GM18873 (cell line): ENCODE data around the gene NELL1.

Source experiments
- ATAC-seq: cut with Tn5 transposase; IDR thresholded peaks from one replicate; pipeline ENCODE4 v1.9.1; 2021; ENCODE audit warnings: mild to moderate bottlenecking, moderate library complexity, moderate number of reproducible peaks; ENCODE audit not compliant: unreplicated experiment, low FRiP score

The NELL1 gene

DNA sequence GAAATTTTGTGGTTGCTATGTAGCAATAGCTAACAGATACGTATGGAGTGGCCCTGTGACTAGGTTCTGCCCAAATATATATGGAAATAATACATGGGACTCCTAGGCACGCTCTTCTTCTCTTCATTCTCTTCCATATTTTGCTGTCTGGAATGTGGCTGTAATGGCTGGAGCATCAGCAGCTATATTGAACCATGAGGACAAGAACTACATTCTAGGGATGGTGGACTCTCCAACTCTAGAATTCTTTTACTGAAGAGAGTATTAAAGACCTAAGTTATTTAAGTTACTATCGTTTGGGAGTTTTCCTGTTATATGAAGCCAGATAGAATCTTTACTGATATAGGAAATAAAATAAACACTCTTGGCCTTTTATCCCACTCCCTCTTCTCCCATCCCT lies 7.5 kb upstream of the NELL1 start:
- ATAC-seq: no peak

- ATAC-seq: no peak
These were observed 1.1 kb upstream of the NELL1 start for GRCh38 chr11:20668131-20668809.

DNA sequence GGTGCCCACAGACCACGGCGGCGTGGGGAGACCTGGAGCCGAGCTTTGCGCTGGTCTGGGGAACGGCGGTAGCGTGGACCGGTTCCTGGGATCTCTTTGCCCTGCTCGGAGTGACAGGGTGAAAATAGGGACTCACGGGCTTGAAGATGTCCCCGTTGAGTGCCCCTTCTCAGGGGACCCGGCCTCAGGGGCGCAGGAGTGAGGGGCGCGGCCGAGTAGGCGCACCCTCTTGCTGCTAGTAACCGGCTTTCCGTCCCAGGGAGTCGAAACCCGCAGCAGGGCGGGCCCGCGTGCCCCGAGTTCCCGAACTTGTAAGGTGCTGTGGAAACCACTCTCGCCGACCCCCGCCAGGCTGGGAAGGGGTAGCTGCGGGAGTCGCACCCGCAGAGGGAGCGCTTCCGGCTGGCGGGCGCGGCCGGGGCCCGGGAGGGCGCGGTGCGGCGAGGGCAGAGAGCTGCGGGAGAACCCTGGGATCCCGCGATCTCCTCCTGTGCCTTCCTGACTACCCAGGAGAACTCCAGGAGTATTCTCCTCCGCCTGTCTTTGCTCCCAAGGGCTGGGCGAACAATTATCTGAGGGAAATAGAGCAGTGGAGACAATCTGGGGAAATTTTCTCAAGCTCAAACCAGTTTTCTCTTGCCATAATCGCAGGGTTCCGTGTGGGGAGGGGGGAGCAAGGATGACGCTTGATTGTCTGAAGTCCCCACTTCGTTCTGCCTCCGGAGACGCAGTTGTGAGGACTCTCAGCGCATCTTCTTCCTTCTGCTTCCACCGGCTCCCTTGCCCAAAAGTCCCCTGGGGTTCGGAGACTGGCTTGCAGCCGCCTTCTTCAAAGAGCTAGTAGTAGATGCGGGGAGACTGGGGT lies 666 bp downstream of the NELL1 start:
- no peak for ATAC-seq

- no peak for ATAC-seq
These were observed 1.6 kb downstream of the NELL1 start for GRCh38 chr11:20670932-20671403.

GRCh38 chr11:20671856-20672546 lies 2.6 kb downstream of the NELL1 start:
- no peak for ATAC-seq

- no peak for ATAC-seq
These were observed 3.2 kb downstream of the NELL1 start for GRCh38 chr11:20672575-20672974.

GRCh38 chr11:20676658-20677057 lies 7.3 kb downstream of the NELL1 start:
- no peak for ATAC-seq

DNA sequence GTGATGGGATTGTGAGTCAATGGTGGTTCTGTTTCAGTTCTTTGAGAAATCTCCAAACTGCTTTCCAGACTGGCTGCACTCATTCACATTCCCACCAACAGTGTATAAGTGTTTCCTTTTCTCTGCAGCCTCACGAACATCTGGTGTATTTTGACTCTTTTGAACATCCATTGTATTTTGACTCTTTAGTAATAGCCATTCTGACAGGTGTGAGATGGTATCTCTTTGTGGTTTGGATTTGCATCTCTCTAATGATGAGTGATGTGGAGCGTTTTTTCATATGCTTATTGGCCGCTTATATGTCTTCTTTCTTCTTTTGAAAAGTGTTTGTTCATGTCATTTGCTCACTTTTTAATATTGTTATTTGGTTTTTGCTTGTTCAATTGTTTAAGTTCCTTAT lies 19.4 kb downstream of the NELL1 start:
- ATAC-seq: no peak

DNA sequence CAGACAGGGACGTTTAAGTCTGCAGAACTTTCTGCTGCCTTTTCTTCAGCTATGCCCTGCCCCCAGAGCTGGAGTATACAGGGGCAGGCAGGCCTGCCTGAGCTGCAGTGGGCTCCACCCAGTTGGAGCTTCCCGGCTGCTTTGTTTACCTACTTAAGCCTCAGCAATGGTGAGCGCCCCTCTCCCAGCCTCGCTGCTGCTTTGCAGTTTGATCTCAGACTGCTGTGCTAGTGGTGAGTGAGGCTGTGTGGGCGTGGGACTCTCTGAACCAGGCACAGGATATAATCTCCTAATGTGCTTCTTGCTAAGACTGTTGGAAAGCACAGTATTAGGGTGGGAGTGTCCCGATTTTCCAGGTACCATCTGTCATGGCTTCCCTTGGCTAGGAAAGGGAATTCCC lies 38.5 kb downstream of the NELL1 start:
- ATAC-seq: no peak

- no peak for ATAC-seq
These were observed 43.5 kb downstream of the NELL1 start for GRCh38 chr11:20712912-20713311.

- no peak for ATAC-seq
These were observed 46.1 kb downstream of the NELL1 start for GRCh38 chr11:20715464-20715863.

GRCh38 chr11:20715931-20716330 lies 46.5 kb downstream of the NELL1 start:
- ATAC-seq: no peak

DNA sequence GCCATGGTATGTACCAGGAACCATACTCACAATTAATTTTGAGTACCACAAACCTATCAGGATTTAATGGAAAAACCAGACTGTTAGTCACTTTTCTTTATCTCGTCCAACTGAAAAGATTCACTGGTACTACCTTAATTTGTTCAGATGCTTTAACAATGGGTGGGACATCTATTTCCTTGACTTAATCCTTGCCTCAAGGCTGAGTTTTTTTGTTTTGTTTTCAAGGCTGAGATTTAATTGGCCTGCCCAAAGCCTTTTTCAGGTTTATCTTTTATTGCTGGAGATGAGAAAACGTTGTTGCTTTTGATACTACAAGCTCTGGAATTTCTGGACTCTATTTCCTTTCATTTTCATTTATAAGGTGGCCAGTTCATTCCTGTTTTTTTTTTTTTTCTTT lies 50.4 kb downstream of the NELL1 start:
- ATAC-seq: no peak

- no peak for ATAC-seq
These were observed 54.0 kb downstream of the NELL1 start for GRCh38 chr11:20723366-20723765.

GRCh38 chr11:20729597-20730105 lies 60.3 kb downstream of the NELL1 start:
- ATAC-seq: no peak

DNA sequence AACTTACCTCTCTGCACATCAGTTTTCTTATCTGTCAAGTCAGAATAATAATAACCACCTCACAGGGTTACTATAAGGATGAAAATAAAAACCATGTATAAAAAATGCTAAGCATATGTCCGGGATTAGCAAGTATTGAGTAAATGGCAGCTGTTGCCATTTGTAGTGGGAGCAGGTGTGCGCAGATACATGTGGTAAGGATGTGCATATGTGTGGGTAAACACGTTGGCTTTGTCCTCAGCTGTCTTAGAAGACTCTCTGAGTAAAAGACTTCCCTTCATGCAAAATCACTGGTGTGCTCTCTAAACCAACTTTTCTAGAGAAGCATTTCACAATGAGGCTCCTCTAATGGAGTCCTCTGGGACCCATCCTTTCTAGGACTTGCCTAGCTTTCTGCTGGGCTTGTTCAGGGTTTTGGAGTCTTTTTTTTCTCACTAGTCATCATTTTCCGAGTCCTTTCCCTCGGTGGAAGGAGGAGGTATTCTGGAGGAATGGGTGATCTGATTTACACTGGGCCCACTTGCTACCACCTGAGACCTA lies 62.4 kb downstream of the NELL1 start:
- no peak for ATAC-seq

DNA sequence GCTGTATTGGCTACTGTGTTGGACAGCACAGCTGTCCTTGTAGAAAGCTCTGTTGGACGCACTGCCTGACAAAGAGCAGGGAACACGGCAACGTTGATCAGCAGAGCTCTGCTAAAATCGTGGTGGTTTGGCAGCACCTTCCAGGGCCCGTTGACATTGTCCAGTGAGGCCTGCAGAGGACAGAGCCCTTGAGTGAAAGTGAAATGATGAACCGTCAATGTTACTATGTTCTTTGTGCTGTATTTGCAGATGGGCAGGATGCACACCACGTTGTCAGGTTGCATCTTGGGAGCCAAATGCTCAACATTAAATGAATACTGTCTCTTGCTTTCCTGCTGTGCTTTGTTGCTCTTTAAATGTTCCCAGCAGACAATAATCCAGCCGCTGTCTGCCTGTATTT lies 69.7 kb downstream of the NELL1 start:
- ATAC-seq: no peak

- ATAC-seq: no peak
These were observed 70.2 kb downstream of the NELL1 start for GRCh38 chr11:20739577-20739976.

- ATAC-seq: no peak
These were observed 85.5 kb downstream of the NELL1 start for GRCh38 chr11:20754933-20755332.

DNA sequence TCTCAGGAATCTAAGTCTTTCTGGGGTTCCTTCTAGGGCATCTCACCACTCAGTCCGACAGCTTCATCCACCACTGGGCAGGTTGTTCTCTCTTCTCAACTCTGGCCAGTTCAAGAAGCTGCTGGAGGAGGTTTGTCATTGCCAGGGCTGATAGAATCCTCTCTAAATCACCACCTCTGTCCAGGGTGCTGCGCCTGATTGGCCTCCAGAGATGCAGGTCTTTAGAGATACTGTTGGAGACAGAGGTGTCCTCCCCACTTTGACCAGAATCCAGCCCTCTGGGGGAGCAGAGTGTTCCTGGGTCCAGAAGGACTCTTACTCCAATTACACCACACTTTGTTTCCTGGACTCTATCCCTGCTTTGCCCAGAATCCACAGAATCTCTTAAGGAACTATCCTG lies 90.2 kb downstream of the NELL1 start:
- no peak for ATAC-seq

- no peak for ATAC-seq
These were observed 91.4 kb downstream of the NELL1 start for GRCh38 chr11:20760811-20761210.
